ENCODE measurements around the gene COPZ2.

COPZ2 gene

DNA sequence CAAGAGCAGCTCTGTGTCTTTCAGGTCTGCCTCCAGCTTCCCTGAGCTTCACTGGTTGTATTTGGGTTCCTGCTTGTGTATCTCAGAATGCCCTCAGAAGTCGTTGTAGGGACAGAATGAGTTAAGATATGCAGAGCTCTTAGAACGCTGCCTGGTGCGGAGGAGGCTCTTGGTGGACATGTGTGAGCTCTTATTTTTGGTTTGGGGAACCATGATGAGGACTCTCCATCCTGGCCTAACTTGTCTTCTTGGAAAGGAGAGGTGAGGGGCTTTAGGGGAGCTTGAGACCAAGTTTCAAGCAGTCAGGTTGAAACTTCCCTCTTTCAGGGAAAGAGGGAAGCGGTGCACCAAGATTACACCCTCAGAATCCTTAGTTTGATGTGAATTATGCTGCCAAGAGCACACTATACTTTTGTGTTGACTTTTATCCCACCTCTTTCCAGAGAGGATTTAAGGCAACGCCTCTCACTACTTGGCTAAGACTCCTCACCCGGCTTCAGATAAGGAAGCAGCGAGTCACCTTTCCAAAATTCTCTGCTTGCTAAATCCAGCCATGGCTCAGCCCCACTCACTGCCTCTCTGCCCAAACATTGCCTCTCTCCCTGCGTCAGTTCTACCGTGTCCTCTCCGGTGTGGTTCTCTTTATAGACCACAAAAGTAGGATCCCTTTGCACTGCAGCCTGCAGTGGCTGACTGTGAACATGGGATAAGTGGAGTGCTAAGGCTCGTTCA is 53.9 kb downstream of the COPZ2 start:
- DNase-seq (ENCODE audit: low read depth): no peak

DNA sequence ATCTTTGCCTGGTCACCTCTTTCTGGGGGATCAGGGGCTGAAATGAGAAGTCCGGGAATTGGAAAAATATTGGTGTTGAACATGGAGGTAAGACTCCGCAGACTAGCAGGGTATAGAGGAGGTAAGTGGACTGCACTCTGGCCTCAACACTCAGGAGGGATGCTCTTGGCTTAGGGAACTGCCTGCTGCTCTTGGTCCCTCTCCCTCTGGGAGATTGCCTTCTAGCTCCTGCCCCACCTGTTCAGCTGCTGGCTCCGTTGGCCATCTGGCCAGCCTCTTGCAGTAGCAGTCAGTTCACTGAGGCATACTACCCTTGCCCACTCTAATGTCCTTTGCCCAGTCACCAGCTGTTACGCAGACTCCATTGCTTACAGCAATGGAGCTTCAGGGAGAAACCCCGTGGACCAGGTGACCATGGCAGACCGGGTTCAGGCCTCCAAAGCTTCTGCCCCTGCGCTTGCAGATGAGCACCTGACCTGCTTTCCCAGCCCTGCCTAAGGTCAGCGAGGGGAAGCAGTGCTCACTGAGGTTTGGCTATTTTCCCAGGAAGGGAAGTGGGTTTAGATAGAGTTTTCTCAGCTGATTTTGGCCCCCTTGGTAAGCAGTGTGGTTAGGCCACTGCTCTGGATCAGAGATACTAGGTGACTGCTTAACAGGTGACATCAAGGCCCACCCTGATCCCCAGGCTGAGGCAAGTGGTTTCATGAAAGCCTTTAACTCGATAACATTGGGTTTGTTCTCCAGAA is 54.8 kb downstream of the COPZ2 start:
- no peak for DNase-seq (ENCODE audit: low read depth)

DNA sequence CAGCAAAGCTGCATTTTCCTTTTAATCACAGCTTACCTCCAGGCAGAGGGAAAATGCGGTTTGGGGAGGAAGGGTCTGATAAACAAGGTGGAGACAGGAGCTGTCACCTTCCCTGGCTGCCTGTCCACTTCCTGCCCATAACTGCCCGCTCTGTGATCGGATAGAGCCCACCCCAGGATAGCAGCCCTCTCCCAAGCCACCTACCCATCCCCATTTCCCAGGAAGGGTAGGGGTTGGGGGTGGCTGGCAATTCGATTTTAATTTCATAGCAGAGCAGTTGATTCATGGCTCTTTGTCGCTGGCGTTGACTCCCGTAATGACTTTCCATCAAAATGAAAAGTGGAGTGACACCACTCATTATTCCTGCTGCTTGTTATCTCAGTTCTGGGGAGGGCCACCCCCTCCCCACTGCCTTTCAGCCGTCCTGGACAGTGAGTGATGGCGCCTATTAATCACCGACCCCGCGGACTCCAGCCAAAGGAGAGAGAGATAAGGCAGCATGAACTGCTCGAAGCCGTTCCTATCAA is 55.4 kb downstream of the COPZ2 start:
- DNase-seq (ENCODE audit: low read depth): no peak

DNA sequence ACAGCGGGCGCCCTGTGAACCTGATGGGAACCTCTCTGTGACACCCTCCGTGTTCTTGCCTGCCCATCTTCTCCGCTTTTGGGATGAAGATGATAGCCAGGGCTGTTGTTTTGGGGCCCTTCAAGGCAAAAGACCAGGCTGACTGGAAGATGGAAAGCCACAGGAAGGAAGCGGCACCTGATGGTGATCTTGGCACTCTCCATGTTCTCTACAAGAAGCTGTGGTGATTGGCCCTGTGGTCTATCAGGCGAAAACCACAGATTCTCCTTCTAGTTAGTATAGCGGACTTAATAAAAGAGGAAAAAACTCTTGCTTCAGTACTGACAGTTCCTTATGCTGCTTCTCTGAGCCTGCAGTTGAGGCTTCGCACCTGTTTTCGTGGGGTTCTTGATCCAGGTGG is 56.1 kb downstream of the COPZ2 start:
- no peak for DNase-seq (ENCODE audit: low read depth)

DNA sequence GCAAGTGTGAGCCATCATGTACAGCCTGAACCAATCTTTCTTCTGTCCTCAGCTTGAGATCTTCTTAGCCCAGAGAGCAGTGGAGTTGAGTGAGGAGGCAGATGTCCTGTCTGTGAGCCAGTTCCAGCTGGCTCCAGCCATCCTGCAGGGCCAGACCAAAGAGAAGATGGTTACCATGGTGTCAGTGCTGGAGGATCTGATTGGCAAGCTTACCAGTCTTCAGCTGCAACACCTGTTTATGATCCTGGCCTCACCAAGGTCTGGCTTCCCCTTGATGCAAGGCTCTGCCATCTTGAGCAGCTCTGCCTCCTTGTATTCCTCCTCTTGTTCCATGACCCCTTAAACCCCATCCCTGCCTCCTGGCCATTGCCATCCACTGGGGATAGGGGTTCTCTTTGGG is 57.1 kb downstream of the COPZ2 start:
- no peak for DNase-seq (ENCODE audit: low read depth)

DNA sequence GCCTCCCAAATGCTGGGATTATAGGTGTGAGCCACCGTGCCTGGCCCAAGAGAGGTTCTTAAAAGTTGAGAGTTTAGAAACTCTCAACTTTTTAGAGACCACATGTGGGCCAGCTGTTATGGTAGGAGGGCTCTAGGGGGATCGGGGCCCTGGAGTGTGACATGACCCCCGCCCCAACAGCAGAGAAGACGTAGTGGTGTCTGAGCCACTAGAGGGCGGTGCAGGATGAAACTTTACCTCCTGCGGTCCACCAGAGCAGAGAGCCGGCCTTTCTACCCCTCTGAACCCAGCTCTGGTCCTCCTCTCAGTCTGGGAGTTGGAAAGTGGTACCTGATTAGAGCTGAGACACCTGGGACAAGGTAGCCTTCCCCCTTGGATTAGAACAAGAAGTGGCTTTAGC is 59.3 kb downstream of the COPZ2 start:
- DNase-seq (ENCODE audit: low read depth): no peak

Measured in T-helper 22 cell (primary cell).